Hepatocyte (in vitro differentiated cells): Measurements from ENCODE around the gene VSIG8. TPM values are rescaled to one million over a fixed set of nuclear protein-coding genes. Genes with fewer than 3 reads are reported as not detected.

Experiments
- DNase-seq: peaks from one replicate; pipeline ENCODE4 v3.0.0-alpha.2; 2016; ENCODE audit warnings: low spot score
- H2AFZ ChIP-seq: fragments of 200-600 bp; sonication (generic); 2 replicates; pipeline ENCODE4 v1.6.0; 2016; ENCODE audit warnings: antibody characterized with exemption, mild to moderate bottlenecking
- H3K27ac ChIP-seq: fragments of 200-600 bp; sonication (generic); 2 replicates; pipeline ENCODE4 v1.5.1; 2016; ENCODE audit warnings: mild to moderate bottlenecking
- H3K27me3 ChIP-seq: fragments of 200-600 bp; sonication (generic); 2 replicates; pipeline ENCODE4 v1.6.1; 2016
- H3K36me3 ChIP-seq: fragments of 200-600 bp; sonication (generic); replicated peaks from 2 replicates; pipeline ENCODE4 v1.5.1; 2016; ENCODE audit warnings: low read depth; ENCODE audit not compliant: insufficient read depth
- H3K4me1 ChIP-seq: fragments of 200-600 bp; sonication (generic); 2 replicates; pipeline ENCODE4 v1.5.1; 2016; ENCODE audit warnings: mild to moderate bottlenecking, moderate library complexity; ENCODE audit not compliant: insufficient read depth
- H3K4me2 ChIP-seq: fragments of 200-600 bp; sonication (generic); 2 replicates; pipeline ENCODE4 v1.6.0; 2016
- H3K4me3 ChIP-seq: fragments of 200-600 bp; sonication (generic); 2 replicates; pipeline ENCODE4 v1.5.1; 2016; ENCODE audit warnings: mild to moderate bottlenecking
- H3K79me2 ChIP-seq: fragments of 200-600 bp; sonication (generic); 2 replicates; pipeline ENCODE4 v1.6.0; 2017; ENCODE audit warnings: mild to moderate bottlenecking
- H3K9me2 ChIP-seq: fragments of 200-600 bp; sonication (generic); replicated peaks from 2 replicates; pipeline ENCODE4 v1.6.0; 2017; ENCODE audit warnings: mild to moderate bottlenecking; ENCODE audit not compliant: insufficient read depth
- H3K9me3 ChIP-seq: fragments of 200-600 bp; sonication (generic); 2 replicates; pipeline ENCODE4 v1.5.1; 2016; ENCODE audit warnings: low read depth, mild to moderate bottlenecking
- H4K20me1 ChIP-seq: fragments of 200-600 bp; sonication (generic); 2 replicates; pipeline ENCODE4 v1.6.0; 2016; ENCODE audit warnings: mild to moderate bottlenecking; ENCODE audit not compliant: insufficient read depth, poor library complexity, severe bottlenecking
- CTCF ChIP-seq: fragments of 200-600 bp; sonication (generic); IDR thresholded peaks from 2 replicates; pipeline ENCODE4 v1.5.1; 2016; ENCODE audit warnings: antibody characterized with exemption, mild to moderate bottlenecking; ENCODE audit not compliant: poor library complexity
- EZH2 ChIP-seq: fragments of 200-600 bp; sonication (generic); IDR thresholded peaks from 2 replicates; pipeline ENCODE4 v1.6.1; 2016; ENCODE audit warnings: antibody characterized with exemption, mild to moderate bottlenecking, borderline replicate concordance
- EZH2phosphoT487 ChIP-seq: fragments of 200-600 bp; sonication (generic); IDR thresholded peaks from one replicate; pipeline ENCODE4 v1.6.1; 2018; ENCODE audit warnings: antibody characterized with exemption, mild to moderate bottlenecking, low read depth, moderate library complexity; ENCODE audit not compliant: unreplicated experiment, severe bottlenecking
- WGBS: methylation state at CpG from one replicate; pipeline ENCODE4 v1.1.6; 2016; ENCODE audit warnings: low lambda C conversion rate; ENCODE audit errors: missing lambda C conversion rate; 5-methylcytosine and 5-hydroxymethylcytosine counted together
- polyA plus RNA-seq: library from polyadenylated mRNA; unstranded; fragments of >200 nt; fragmentation: Nextera tagmentation; extraction: Ambion mirVana; gene quantifications from 2 replicates; pipeline ENCODE4 v1.2.1, GENCODE V29; 2016
- total RNA-seq: library from RNA; depleted of rRNA; stranded (reverse); fragments of >200 nt; gene quantifications from 2 replicates; pipeline ENCODE4 v1.2.3, GENCODE V29; 2014

The VSIG8 gene
- total and polyA plus RNA-seq, 2 experiments from 2014 or later: 0.13 to 0.33 TPM

- Histone ChIP-seq H3K27me3 (no peaks in the 10 kb centered on the region), H3K36me3 (no peaks in the 10 kb centered on the region), H3K9me3 (no peaks in the 10 kb centered on the region), H3K79me2 (no peaks in the 10 kb centered on the region), H4K20me1 (no peaks in the 10 kb centered on the region), H3K9me2 (no peaks in the 10 kb centered on the region), H3K4me2 (no peak overlapping the region), H2AFZ (no peak overlapping the region), H3K4me3 (no peak overlapping the region), H3K4me1 (peaks cover 6% of the 10 kb centered on the region), H3K27ac (no peak overlapping the region)
- no peak for DNase-seq
- 54% methylated on average over 5 of the region's 5 CpGs for WGBS
- peak; percentile 22 for TF ChIP-seq CTCF
- TF ChIP-seq EZH2phosphoT487: no peak
- TF ChIP-seq EZH2: no peak
These were observed 30.5 kb upstream of the VSIG8 start for GRCh38 chr1:159892944-159893343.

GRCh38 chr1:159891275-159892157 is 29.1 kb upstream of the VSIG8 start:
- 54% methylated on average over 7 of the region's 7 CpGs for WGBS
- H3K9me2 ChIP-seq: no peaks in the 10 kb centered on the region
- peaks cover 5% of the 10 kb centered on the region for H3K4me1 ChIP-seq
- TF ChIP-seq EZH2phosphoT487 (no peak), CTCF (peak; percentile 95), EZH2 (no peak)
- no peaks in the 10 kb centered on the region for H3K27me3 ChIP-seq
- no peaks in the 10 kb centered on the region for H3K36me3 ChIP-seq
- no peaks in the 10 kb centered on the region for H4K20me1 ChIP-seq
- no peak overlapping the region for H2AFZ ChIP-seq
- no peak overlapping the region for H3K4me2 ChIP-seq
- no peaks in the 10 kb centered on the region for H3K79me2 ChIP-seq
- no peak overlapping the region for H3K27ac ChIP-seq
- H3K4me3 ChIP-seq: no peak overlapping the region
- peak; percentile 88 for DNase-seq
- H3K9me3 ChIP-seq: no peaks in the 10 kb centered on the region

- no peaks in the 10 kb centered on the region for H3K4me1 ChIP-seq
- H2AFZ ChIP-seq: no peak overlapping the region
- no peak for DNase-seq
- no peaks in the 10 kb centered on the region for H3K9me2 ChIP-seq
- H3K4me3 ChIP-seq: no peak overlapping the region
- H3K4me2 ChIP-seq: no peak overlapping the region
- no peaks in the 10 kb centered on the region for H3K36me3 ChIP-seq
- H3K9me3 ChIP-seq: no peaks in the 10 kb centered on the region
- H4K20me1 ChIP-seq: no peaks in the 10 kb centered on the region
- 92% methylated on average over 8 of the region's 8 CpGs for WGBS
- no peak overlapping the region for H3K27ac ChIP-seq
- no peak for TF ChIP-seq EZH2phosphoT487
- no peak for TF ChIP-seq EZH2
- TF ChIP-seq CTCF: no peak
- H3K79me2 ChIP-seq: no peaks in the 10 kb centered on the region
- no peaks in the 10 kb centered on the region for H3K27me3 ChIP-seq
These were observed 27.9 kb upstream of the VSIG8 start for GRCh38 chr1:159890390-159890789.
